Fibroblast of lung (primary cell): ENCODE results near the gene SCN8A.

ENCODE experiments used
- EZH2 ChIP-seq: IDR thresholded peaks from 2 replicates; pipeline ENCODE4 v1.5.1; 2012; ENCODE audit warnings: low read length, control low read depth, mild to moderate bottlenecking; ENCODE audit errors: missing control alignments
- TF ChIP-seq, protein P1 (sequence below), 2 donors: IDR thresholded peaks in 1 of 2; conservative IDR thresholded peaks in 1 of 2; 1 replicate in 1 of 2; 2 replicates in 1 of 2; pipeline ENCODE4 v1.5.1; 2011 to 2012; ENCODE audit warnings: low read length in 2 of 2, control low read depth in 1 of 2, inconsistent platforms in 1 of 2, low read depth in 1 of 2, mild to moderate bottlenecking in 1 of 2

DNA sequence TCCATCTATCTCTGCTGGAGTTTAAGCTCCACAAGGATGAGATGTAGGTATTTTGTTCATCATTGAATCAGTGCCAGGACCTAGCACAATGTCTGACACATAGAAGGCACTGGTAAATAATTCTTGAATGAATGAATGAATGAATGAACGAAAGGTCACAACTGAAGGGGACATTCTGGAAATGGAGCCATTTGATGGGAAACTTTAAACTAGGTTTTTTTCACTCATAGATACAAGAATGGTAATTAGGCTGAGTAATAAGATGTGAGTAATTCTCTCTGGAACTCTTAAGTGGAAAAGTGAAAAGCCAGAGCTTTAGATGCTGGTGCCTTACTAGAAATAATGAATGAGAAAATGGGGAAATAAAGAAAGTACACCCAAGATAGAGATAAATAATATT is 44.3 kb downstream of the SCN8A start:
- TF ChIP-seq, protein P1, sequence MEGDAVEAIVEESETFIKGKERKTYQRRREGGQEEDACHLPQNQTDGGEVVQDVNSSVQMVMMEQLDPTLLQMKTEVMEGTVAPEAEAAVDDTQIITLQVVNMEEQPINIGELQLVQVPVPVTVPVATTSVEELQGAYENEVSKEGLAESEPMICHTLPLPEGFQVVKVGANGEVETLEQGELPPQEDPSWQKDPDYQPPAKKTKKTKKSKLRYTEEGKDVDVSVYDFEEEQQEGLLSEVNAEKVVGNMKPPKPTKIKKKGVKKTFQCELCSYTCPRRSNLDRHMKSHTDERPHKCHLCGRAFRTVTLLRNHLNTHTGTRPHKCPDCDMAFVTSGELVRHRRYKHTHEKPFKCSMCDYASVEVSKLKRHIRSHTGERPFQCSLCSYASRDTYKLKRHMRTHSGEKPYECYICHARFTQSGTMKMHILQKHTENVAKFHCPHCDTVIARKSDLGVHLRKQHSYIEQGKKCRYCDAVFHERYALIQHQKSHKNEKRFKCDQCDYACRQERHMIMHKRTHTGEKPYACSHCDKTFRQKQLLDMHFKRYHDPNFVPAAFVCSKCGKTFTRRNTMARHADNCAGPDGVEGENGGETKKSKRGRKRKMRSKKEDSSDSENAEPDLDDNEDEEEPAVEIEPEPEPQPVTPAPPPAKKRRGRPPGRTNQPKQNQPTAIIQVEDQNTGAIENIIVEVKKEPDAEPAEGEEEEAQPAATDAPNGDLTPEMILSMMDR (conservative IDR thresholded peaks at IDR 0.05 in 1 of 2, IDR thresholded peaks at IDR 0.05 in 1 of 2; ENCODE audit: low read depth in 1 of 2, low read length in 2 of 2): no peak
- no peak for TF ChIP-seq EZH2
